Amniotic epithelial cell (primary cell): ENCODE results near the gene C5AR1.
"Not testable (repeated sequence)": the region's sequence is repeated elsewhere in the genome, so short reads cannot be mapped to it uniquely, and the experiment has no call there.

Experiments used
- DNase-seq: peaks from one replicate; pipeline ENCODE4 v3.0.0-alpha.2; 2010; ENCODE audit warnings: low read depth

C5AR1 gene

GRCh38 chr19:47331931-47332547 lies 22.4 kb downstream of the C5AR1 start, which contains the start of gene C5AR2:
Gene C5AR2, plus strand, starts transcription at chr19:47332175. Its CDS starts 8,625 bp downstream, at chr19:47340800.
- DNase-seq = no peak

DNA sequence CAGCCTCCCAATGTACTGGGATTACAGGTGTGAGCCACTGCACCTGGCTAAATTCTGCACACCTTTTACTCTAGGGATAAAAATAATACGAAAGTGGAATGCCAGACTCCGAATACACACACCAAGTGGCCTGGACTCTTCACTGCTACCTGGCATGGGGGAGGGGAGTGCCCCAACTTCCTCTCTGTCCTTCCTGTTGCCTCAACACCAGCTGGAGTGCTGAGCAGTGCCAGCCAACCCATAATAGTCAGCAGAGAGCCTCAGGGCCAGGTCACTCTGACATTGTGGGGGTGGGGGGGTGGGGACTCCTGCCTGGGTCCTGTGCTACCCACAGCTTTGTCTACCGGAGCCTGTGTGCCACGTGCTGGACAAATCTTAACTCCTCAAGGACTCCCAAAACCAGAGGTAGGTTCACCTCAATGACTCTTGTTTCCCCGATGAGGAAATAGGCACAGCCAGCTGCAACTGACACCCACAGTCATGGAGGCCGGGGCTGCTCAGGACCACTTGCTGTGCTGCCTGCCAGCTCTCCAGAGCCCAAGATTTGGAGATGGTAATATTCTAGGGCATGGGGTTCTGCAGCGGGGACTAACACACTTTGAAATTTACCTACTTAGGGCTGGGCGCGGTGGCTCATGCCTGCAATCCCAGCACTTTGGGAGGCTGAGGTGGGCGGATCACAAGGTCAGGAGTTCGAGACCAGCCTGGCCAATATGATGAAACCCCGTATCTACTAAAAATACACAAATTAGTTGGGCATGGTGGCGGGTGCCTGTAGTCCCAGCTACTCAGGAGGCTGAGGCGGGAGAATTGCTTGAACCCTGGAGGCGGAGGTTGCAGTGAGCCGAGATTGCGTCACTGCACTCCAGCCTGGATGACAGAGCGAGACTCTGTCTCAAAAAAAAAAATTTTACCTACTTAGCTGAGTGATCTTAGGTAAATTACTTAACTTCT lies 27.4 kb downstream of the C5AR1 start:
- DNase-seq = not testable (repeated sequence)

- no peak for DNase-seq
Observed at GRCh38 chr19:47339196-47339880, 29.7 kb downstream of the C5AR1 start.

GRCh38 chr19:47340477-47341208 lies 31.0 kb downstream of the C5AR1 start:
- DNase-seq = no peak

- DNase-seq = no peak
Observed at GRCh38 chr19:47341734-47342133, 32.1 kb downstream of the C5AR1 start.

GRCh38 chr19:47343194-47343802 lies 33.6 kb downstream of the C5AR1 start:
- DNase-seq = no peak

DNA sequence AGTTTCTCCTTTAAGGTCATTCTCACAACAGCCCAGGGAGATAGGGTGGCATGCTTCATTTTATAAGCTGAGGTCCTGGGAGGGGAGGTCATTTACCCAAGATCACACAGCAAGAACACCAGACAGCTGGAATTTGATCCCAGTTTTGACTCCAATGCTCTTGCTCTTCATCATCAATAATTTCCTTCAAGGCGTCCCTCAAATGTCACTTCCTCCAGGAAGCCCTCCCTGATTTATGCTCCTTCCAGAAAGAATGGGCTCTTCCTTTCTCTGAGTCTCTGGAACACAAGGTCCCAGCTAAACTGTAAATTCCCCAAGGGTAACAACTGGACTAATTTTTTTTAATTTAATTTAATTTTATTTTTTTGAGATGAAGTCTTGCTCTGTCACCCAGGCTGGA lies 34.8 kb downstream of the C5AR1 start:
- no peak for DNase-seq

GRCh38 chr19:47346024-47346423 lies 36.4 kb downstream of the C5AR1 start:
- DNase-seq = not testable (repeated sequence)

DNA sequence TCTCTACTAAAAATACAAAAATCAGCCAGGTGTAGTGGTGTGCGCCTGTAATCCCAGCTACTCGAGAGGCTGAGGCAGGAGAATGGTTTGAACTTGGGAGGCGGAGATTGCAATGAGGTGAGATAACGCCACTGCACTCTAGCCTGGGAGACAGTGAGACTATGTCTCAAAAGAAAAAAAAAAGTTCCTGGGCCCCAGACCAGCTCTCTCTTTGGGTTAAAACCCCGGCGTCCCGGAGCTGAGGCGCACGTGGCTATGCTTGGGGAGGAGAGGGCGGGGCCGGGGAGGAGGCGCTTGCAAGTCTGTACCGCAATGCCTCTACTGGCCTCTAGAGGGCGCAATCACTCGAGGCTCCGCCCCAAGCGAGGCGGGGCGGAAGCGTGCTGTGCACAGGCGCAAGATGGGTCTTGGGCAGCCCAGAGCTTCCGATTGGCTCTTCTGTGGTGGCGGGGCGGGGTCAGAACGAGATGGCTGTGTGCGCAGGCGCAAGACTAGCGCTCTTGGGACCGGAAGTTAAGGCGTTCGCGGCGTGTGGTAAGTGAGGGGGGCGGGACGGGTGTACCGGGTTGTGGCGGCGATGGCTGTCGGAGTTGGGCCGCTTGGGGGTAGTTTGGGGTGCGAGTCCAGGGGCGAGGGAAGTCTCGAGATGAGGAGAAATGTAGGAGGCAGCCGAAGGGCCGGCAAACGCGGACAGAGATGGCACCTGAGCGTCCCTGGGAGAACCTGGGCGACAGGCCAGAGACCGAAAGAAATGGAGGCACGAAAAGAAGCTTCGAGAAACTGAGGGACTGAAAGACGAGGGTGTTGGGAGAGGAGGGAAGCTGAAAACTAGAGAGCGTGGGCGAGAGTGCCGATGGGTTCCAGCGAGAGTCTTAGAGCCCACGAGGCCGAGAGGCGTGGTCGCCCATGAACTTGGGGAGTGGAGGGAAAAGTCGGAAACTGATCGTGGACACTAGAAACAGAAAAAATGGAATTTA lies 39.4 kb downstream of the C5AR1 start, which contains the start of gene DHX34:
DHX34 (plus strand) TSS at position 497 of the 977 bp plus-strand sequence. CDS start 3,716 bp downstream, outside the sequence.
- peak; percentile 97 for DNase-seq

- DNase-seq = peak; percentile 7
Observed at GRCh38 chr19:47350630-47351029, 41.0 kb downstream of the C5AR1 start.

DNA sequence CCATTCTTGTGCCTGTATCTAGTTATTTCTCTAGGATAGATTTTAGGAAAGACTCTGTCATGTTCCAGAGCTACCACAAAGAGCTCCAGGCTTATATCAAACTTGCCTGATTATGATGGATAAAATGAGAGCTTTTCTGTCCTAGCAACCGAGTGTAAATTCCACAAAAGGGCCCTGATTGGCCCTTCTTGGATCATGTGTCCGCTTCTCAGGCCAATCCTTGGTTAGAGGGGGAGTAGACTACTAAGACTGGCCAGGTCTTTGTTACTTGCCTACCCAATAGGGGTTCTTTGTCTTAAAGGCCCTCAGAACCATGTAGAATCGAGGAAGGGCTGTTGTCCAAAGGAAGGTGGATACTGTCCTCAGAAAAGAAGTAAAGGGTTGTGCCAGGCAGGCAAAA lies 41.9 kb downstream of the C5AR1 start:
- DNase-seq = peak; percentile 73

DNA sequence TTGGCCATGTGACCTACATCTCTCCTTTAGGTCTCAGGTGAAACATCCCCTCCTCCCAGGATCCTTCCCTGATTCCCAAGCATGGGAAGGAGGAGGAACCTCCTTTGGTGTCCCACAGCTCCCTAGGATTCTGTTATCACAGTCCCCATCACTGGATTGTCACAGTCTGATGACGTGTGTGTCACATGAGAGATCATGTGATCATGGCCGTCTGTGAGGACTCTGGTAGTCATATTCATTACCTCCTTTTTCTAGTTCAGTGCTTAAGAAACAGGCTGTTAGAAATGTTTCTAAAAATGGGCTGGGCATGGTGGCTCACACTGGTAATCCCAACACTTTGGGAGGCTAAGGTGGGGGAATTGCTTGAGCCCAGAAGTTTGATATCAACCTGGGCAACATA lies 42.4 kb downstream of the C5AR1 start:
- no peak for DNase-seq

- no peak for DNase-seq
Observed at GRCh38 chr19:47353307-47353712, 43.6 kb downstream of the C5AR1 start.

DNA sequence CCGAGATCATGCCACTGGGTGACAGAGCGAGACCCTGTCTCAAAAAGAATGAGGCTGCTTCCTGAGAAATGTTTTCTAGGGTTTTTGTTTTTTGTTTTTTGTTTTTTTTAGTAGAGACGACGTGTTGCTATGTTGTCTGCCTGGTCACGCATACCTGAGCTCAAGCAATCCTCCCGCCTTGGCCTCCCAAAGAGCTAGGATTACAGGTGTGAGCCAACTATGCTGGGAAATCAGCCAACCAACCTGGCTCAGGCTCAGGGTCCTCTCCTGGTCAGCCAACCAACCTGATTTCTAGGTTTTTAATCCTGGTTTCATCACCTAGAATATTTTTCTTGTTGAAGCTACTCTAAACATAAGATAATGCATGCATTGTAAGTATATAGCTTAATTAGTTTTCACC lies 47.2 kb downstream of the C5AR1 start:
- DNase-seq = no peak

GRCh38 chr19:47357788-47358680 lies 48.4 kb downstream of the C5AR1 start:
- DNase-seq = no peak

GRCh38 chr19:47358936-47359335 lies 49.3 kb downstream of the C5AR1 start:
- peak; percentile 19 for DNase-seq

- DNase-seq = no peak
Observed at GRCh38 chr19:47362321-47362720, 52.7 kb downstream of the C5AR1 start.

- DNase-seq = peak; percentile 45
Observed at GRCh38 chr19:47363758-47364531, 54.3 kb downstream of the C5AR1 start.
